ENCODE measurements around the gene MACROH2A1. TPM values are rescaled to one million over a fixed set of nuclear protein-coding genes. Genes with fewer than 3 reads are reported as not detected.

MACROH2A1 gene
- total RNA-seq, 1 donor from 2014 or later = 123 TPM

GRCh38 chr5:135446206-135446605 is 47.2 kb upstream of the MACROH2A1 start:
- H3K4me3 Mint-ChIP-seq (ENCODE audit: unreplicated experiment) = no peak overlapping the region
- H3K4me1 Mint-ChIP-seq (ENCODE audit: unreplicated experiment) = no peaks in the 10 kb centered on the region
- no peaks in the 10 kb centered on the region for H3K36me3 Mint-ChIP-seq (ENCODE audit: unreplicated experiment)
- no peak for DNase-seq (ENCODE audit: extremely low spot score, unreplicated experiment)
- H3K27me3 Mint-ChIP-seq (ENCODE audit: unreplicated experiment) = peaks cover 11% of the 10 kb centered on the region
- TF ChIP-seq, protein P1, sequence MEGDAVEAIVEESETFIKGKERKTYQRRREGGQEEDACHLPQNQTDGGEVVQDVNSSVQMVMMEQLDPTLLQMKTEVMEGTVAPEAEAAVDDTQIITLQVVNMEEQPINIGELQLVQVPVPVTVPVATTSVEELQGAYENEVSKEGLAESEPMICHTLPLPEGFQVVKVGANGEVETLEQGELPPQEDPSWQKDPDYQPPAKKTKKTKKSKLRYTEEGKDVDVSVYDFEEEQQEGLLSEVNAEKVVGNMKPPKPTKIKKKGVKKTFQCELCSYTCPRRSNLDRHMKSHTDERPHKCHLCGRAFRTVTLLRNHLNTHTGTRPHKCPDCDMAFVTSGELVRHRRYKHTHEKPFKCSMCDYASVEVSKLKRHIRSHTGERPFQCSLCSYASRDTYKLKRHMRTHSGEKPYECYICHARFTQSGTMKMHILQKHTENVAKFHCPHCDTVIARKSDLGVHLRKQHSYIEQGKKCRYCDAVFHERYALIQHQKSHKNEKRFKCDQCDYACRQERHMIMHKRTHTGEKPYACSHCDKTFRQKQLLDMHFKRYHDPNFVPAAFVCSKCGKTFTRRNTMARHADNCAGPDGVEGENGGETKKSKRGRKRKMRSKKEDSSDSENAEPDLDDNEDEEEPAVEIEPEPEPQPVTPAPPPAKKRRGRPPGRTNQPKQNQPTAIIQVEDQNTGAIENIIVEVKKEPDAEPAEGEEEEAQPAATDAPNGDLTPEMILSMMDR (IDR thresholded peaks at IDR 0.05) = no peak
- no peak overlapping the region for H3K27ac Mint-ChIP-seq (ENCODE audit: unreplicated experiment)
- no peaks in the 10 kb centered on the region for H3K9me3 Mint-ChIP-seq (ENCODE audit: unreplicated experiment)

DNA sequence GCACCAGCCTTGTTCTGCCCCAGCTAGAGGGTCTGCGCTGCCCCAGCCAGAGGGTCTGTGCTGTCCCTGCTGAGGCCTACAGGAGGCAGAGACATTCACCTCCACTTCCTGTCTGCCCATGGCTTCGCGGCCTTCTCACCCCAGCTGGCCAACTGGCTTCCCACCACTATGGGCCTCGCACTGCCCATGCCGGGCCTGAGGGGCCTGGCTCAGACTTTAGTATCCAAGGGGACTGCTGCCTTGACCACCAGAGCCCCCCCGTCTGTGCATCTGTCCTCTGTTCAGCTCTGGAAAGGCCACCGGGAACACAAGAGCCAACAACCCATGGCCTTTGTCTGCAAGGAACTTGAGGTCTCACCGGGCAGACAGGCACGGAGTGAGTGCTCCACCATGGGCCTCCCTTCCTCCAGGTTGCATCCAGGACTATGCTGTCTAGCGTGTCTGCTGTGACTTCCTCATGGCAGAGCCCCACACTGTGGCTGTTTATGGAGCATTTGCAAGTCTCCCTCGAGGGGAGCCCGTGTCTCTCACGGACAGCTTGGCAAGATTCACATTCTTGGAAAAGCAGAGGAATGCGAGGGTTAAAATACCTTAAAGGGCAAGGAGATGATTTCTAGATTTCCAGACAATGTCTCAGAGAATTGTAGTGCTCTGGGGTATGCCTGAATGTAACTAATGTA is 46.4 kb upstream of the MACROH2A1 start:
- H3K9me3 Mint-ChIP-seq (ENCODE audit: unreplicated experiment) = no peaks in the 10 kb centered on the region
- no peaks in the 10 kb centered on the region for H3K4me1 Mint-ChIP-seq (ENCODE audit: unreplicated experiment)
- no peaks in the 10 kb centered on the region for H3K36me3 Mint-ChIP-seq (ENCODE audit: unreplicated experiment)
- peaks cover 6% of the 10 kb centered on the region for H3K27me3 Mint-ChIP-seq (ENCODE audit: unreplicated experiment)
- TF ChIP-seq, protein P1 (IDR thresholded peaks at IDR 0.05) = no peak
- DNase-seq (ENCODE audit: extremely low spot score, unreplicated experiment) = no peak
- H3K27ac Mint-ChIP-seq (ENCODE audit: unreplicated experiment) = no peak overlapping the region
- no peak overlapping the region for H3K4me3 Mint-ChIP-seq (ENCODE audit: unreplicated experiment)

DNA sequence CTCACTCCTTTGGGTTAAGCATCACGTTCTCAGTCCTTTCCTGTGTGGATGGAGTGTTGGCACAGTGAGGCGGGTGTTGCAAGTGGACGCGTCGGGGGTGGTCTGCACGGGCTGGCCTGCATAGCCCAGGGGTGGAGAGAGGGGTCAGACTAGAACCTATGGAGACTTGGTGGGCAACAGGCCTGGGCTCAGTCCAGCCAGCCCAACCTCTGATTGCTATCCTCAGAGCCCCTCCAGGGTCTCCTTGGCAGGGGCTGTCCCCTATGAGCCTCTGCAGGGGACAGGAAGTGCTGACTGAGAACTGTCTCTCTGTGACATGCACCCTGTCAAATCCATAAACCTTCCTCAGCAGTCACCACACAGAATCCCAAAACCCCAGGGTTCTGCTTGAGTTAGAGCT is 45.9 kb upstream of the MACROH2A1 start:
- Mint-ChIP-seq H3K4me1 (ENCODE audit: unreplicated experiment) (no peaks in the 10 kb centered on the region), H3K9me3 (ENCODE audit: unreplicated experiment) (no peaks in the 10 kb centered on the region), H3K27ac (ENCODE audit: unreplicated experiment) (no peak overlapping the region), H3K27me3 (ENCODE audit: unreplicated experiment) (peaks cover 6% of the 10 kb centered on the region), H3K36me3 (ENCODE audit: unreplicated experiment) (no peaks in the 10 kb centered on the region), H3K4me3 (ENCODE audit: unreplicated experiment) (no peak overlapping the region)
- DNase-seq (ENCODE audit: extremely low spot score, unreplicated experiment) = no peak
- TF ChIP-seq, protein P1 (IDR thresholded peaks at IDR 0.05) = no peak

- H3K27ac Mint-ChIP-seq (ENCODE audit: unreplicated experiment) = no peak overlapping the region
- H3K36me3 Mint-ChIP-seq (ENCODE audit: unreplicated experiment) = no peaks in the 10 kb centered on the region
- no peak overlapping the region for H3K4me3 Mint-ChIP-seq (ENCODE audit: unreplicated experiment)
- TF ChIP-seq, protein P1 (IDR thresholded peaks at IDR 0.05) = no peak
- no peaks in the 10 kb centered on the region for H3K4me1 Mint-ChIP-seq (ENCODE audit: unreplicated experiment)
- peaks cover 6% of the 10 kb centered on the region for H3K27me3 Mint-ChIP-seq (ENCODE audit: unreplicated experiment)
- DNase-seq (ENCODE audit: extremely low spot score, unreplicated experiment) = no peak
- no peaks in the 10 kb centered on the region for H3K9me3 Mint-ChIP-seq (ENCODE audit: unreplicated experiment)
These were observed 45.3 kb upstream of the MACROH2A1 start for GRCh38 chr5:135444360-135444759.

DNA sequence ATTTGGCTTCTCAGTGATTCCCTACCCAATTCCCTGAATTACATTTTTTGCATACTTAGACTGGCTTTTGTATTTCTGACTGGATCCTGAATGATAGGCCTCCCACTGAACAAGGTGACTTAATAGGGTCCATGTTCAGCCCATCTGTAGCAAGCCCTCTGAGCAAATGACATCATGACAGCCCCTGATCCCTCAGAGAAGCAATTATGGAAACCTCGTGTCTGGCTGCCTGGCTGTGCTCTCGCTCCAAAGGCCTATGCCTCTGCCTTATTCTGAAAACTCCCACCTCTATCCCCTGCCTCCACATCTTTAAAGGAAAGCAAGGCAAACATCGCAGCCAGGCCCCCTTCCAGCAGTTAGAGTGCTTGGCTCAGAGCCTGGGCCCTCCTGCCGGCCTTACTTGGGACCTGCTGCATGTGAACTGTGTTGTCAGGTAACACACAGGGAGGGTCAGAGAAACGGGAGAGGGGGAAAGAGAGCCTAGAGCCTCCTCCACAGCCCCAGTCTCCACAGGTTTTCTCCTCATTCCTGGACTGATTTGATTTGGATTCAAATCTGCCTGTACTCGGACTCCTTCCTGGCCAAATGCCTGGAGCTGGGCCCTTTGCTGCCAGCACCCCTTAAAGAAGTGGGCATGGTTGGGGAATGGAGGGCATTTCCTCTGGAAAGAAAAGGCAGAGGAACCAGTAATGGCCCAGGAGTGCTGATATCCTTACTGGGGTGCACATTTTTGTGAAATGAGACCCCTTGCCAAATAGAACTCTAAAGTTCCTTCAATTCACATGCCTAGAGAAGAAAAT is 44.3 kb upstream of the MACROH2A1 start:
- peaks cover 2% of the 10 kb centered on the region for H3K27me3 Mint-ChIP-seq (ENCODE audit: unreplicated experiment)
- TF ChIP-seq, protein P1 (IDR thresholded peaks at IDR 0.05) = no peak
- DNase-seq (ENCODE audit: extremely low spot score, unreplicated experiment) = peak; percentile 64
- no peaks in the 10 kb centered on the region for H3K9me3 Mint-ChIP-seq (ENCODE audit: unreplicated experiment)
- no peak overlapping the region for H3K27ac Mint-ChIP-seq (ENCODE audit: unreplicated experiment)
- no peaks in the 10 kb centered on the region for H3K4me1 Mint-ChIP-seq (ENCODE audit: unreplicated experiment)
- H3K36me3 Mint-ChIP-seq (ENCODE audit: unreplicated experiment) = no peaks in the 10 kb centered on the region
- no peak overlapping the region for H3K4me3 Mint-ChIP-seq (ENCODE audit: unreplicated experiment)
